ENCODE measurements around the gene RBM20.

Gene RBM20

DNA sequence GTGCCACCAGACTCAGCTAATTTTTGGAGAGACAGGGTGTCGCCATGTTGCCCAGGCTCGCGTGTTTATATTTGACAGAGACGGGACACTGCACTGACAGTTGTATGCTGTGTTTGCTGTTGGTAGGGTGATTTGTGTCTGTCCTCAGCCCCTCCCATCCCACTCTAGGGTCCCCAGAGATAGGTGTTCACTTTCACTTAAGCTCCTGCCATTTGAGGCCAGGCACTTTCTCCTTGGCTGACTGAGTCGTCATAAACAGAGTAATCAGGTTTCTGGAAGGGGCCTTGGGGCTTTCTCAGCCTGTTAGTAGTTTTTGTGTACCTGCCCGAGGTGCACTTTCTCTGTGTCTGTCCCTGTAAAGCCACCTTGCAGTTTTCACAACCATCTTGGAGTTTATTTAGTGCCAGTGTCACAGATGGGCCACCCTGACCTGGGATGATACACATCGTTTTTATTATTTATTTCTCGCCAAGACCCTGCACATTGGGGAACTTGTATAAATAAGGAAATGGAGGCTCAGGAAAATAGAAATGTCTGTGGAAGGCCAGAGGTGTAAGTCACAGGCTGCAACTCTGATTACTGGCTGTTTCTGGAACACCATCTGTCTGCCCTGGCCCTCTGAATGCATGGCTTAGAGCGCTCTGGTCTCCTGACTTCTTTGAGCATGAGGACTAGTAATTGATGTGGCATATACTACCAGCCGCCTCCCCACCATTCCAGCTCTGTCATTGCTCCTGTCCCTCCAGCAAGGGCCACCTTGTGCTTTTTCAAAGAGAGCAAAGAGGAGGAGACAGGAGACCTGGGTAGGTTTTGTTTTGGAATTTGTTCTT, 145.7 kb downstream of the RBM20 start:
- no peak for DNase-seq (ENCODE audit: low read depth)
- H3K4me3 ChIP-seq (ENCODE audit: low read length) = no peak overlapping the region
- TF ChIP-seq, protein P1, sequence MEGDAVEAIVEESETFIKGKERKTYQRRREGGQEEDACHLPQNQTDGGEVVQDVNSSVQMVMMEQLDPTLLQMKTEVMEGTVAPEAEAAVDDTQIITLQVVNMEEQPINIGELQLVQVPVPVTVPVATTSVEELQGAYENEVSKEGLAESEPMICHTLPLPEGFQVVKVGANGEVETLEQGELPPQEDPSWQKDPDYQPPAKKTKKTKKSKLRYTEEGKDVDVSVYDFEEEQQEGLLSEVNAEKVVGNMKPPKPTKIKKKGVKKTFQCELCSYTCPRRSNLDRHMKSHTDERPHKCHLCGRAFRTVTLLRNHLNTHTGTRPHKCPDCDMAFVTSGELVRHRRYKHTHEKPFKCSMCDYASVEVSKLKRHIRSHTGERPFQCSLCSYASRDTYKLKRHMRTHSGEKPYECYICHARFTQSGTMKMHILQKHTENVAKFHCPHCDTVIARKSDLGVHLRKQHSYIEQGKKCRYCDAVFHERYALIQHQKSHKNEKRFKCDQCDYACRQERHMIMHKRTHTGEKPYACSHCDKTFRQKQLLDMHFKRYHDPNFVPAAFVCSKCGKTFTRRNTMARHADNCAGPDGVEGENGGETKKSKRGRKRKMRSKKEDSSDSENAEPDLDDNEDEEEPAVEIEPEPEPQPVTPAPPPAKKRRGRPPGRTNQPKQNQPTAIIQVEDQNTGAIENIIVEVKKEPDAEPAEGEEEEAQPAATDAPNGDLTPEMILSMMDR (conservative IDR thresholded peaks at IDR 0.05; ENCODE audit: low read depth, low read length) = no peak

DNA sequence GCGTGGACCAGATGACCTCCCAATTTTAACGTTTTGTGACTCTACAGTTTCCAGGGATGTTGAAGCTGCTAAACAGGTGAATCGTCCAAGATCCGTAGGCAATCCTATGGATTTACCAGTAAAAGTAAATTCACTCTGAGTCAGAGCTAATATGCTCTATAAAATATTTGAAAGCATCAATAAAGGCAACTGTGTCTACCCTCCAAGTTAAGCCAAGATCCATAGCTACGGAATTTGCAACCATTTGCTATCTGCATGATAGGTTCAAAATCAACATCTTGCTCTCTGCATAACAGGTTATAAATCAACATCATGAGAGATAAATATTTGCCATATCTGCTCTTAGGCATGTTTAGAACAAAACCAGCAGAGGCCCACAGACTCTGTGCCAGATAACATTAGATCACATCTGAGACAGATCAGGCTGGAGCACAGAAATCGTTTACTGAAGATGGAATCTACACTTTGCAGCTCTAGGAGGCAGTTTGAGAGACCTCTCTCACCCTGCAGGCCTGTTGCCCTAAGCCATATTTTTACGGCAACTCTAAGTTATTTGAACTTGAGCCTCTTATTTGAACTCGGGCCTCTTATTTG, 146.9 kb downstream of the RBM20 start:
- no peak for DNase-seq (ENCODE audit: low read depth)
- TF ChIP-seq, protein P1 (conservative IDR thresholded peaks at IDR 0.05; ENCODE audit: low read depth, low read length) = no peak
- no peak overlapping the region for H3K4me3 ChIP-seq (ENCODE audit: low read length)

DNA sequence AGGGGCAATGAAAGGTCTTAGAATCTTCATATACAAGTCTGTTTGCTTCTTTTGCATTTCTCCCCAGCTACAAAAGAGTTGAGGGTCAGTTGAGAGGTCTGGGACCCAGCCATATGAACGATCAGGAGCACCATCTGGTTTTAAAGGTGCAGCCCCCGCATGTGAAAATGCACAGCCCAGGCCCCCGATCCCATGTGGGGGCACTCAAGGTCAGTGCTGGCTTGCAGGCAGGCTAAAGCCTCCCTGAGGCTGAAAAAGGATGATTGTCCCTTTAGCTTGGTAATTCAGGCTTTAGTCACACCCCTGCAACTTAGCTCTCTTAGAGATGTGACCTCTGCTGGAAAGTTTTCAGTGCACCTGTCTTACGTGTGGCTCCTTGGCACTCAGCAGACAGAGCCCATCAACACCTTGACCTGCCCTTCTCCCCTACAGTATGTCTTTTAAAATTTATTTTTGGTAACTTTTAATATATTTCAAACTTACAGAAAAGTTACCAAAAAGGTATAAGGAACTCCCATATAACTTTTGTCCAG, 147.5 kb downstream of the RBM20 start:
- TF ChIP-seq, protein P1 (conservative IDR thresholded peaks at IDR 0.05; ENCODE audit: low read depth, low read length) = no peak
- H3K4me3 ChIP-seq (ENCODE audit: low read length) = no peak overlapping the region
- no peak for DNase-seq (ENCODE audit: low read depth)

DNA sequence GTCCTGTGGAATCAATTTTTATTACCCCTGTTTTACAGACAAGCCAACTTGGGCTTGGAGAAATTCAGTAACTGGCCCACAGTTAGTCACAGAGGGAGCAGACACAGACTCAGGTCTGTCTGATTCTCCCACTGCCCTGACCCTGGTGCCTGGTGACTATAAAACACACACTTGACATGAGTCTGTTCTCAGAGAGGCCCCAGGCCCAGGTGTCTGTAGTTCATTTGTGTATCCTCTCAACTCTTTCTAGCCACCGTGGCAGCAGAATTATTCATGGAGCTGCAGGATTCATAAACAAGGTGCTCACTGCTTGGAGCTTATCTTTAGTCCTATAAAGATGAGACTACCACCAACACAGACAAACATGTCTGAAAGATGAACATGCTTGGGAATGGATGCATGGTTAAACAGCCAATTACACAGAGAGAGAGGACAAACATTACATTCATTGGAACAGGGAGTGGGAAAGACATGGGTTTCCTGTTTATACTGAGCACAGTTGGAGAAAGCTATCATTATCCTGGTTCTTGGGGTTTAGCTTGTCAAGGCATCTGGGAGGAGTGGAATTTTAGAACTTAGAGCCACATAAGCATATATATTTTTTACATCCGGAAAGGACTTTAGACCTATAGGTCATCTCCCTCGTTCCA, 148.5 kb downstream of the RBM20 start:
- no peak overlapping the region for H3K4me3 ChIP-seq (ENCODE audit: low read length)
- TF ChIP-seq, protein P1 (conservative IDR thresholded peaks at IDR 0.05; ENCODE audit: low read depth, low read length) = no peak
- no peak for DNase-seq (ENCODE audit: low read depth)

DNA sequence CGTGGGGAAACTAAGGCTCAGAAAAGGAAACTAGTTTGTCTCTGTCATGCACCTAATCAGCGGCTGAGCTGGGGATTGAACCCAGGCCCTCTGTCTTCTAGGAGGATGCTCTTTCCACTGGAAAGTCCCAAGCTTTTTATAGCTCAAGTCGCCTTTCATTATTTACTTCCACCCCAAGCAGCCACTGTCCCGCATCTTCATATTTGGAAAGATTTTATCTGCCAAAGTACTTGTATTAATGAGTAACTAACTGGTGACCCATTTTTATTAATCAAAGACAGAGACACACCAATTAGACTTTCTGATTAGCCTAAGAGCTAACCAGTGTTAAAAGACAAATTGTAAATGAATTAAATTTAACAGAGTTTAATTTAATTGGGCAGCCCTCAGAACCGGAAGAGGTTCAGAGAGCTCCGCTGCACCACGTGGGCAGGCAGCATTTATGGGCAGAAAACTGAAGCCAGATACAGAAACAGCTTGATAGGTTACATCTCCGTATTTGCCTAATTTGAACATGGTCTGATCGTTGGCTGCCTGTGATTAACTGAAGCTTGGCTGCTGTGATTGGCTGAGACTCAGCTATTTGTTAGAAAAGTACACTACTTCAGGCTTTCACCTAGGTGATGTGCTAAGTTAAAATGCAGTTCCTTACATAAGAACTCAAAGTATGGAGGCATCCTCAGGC, 149.1 kb downstream of the RBM20 start:
- TF ChIP-seq, protein P1 (conservative IDR thresholded peaks at IDR 0.05; ENCODE audit: low read depth, low read length) = no peak
- H3K4me3 ChIP-seq (ENCODE audit: low read length) = no peak overlapping the region
- DNase-seq (ENCODE audit: low read depth) = no peak

DNA sequence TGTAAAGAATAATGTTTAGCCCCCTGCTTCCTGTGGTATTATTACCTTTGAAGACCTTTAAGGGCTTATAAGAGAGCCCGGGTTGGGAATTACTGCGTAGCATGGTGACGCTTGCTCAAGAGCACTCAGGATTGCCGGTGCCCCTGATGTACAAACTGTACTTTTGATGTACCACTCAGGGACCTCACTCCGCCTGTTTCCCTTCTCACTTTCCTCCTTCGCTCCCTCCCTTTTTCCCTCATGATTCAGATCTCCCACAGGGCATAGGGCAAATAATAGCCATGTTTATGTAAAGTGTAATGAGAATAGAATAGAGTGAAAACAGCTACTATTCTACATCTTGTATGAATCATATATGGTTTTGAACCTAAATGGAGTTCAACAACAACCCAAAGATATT, 149.8 kb downstream of the RBM20 start:
- H3K4me3 ChIP-seq (ENCODE audit: low read length) = no peak overlapping the region
- TF ChIP-seq, protein P1 (conservative IDR thresholded peaks at IDR 0.05; ENCODE audit: low read depth, low read length) = no peak
- no peak for DNase-seq (ENCODE audit: low read depth)

Measured in retinal pigment epithelial cell (primary cell).